ES-I3 (cell line): ENCODE data around the gene TRPM2.

ENCODE experiments used
- H3K36me3 ChIP-seq: 2 replicates; pipeline ENCODE4 v1.6.1; 2013; ENCODE audit warnings: mild to moderate bottlenecking, low read length, control low read depth, moderate library complexity; ENCODE audit not compliant: insufficient read depth
- H3K4me1 ChIP-seq: 2 replicates; pipeline ENCODE4 v1.6.1; 2013; ENCODE audit warnings: mild to moderate bottlenecking, control low read depth, low read length; ENCODE audit not compliant: insufficient read depth
- H3K9ac ChIP-seq: 2 replicates; pipeline ENCODE4 v1.6.1; 2013; ENCODE audit warnings: low read depth, mild to moderate bottlenecking, low read length, moderate library complexity
- H3K9me3 ChIP-seq: 2 replicates; pipeline ENCODE4 v1.6.1; 2013; ENCODE audit warnings: mild to moderate bottlenecking, low read length, moderate library complexity; ENCODE audit not compliant: control insufficient read depth, insufficient read depth

The TRPM2 gene

DNA sequence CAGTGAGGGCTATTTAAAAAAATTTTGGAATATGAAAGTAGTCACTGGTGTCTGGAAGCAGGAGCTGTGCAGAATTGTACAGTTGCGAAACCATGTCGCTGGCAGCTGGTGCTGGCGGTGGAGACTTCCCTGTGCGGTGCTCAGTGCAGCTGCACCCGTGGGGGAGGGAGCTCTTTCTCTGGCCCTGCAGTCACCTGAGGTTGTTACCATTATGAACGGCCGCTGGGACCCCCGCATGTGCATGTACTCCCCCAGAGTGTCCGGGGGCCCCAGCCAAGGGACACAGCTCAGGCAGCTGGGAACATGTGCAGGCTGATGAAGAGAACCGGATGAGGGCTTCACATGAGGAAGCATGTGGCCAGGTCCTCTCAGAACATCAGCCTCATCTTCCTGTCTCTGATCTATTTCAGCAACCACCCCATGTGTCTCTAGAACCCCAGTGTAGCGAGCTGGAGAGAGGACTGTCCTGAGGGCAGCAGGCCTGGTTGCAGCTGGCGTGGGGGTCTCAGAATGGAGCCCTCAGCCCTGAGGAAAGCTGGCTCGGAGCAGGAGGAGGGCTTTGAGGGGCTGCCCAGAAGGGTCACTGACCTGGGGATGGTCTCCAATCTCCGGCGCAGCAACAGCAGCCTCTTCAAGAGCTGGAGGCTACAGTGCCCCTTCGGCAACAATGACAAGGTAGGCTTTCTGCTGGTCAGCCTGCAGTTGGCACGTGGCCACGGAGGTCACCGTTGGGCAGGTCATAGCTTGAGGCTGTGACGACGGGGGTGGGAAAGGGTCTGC, at the start of gene TRPM2:
Gene TRPM2, plus strand, starts transcription at position 431 of the 780 bp plus-strand sequence. Its CDS starts 80 bp downstream, at position 511.
- H3K4me1 ChIP-seq: no peaks in the 10 kb centered on the region
- H3K36me3 ChIP-seq: no peaks in the 10 kb centered on the region
- no peak within 1 kb of the TSS for H3K9ac ChIP-seq
- H3K9me3 ChIP-seq: no peaks in the 10 kb centered on the region

DNA sequence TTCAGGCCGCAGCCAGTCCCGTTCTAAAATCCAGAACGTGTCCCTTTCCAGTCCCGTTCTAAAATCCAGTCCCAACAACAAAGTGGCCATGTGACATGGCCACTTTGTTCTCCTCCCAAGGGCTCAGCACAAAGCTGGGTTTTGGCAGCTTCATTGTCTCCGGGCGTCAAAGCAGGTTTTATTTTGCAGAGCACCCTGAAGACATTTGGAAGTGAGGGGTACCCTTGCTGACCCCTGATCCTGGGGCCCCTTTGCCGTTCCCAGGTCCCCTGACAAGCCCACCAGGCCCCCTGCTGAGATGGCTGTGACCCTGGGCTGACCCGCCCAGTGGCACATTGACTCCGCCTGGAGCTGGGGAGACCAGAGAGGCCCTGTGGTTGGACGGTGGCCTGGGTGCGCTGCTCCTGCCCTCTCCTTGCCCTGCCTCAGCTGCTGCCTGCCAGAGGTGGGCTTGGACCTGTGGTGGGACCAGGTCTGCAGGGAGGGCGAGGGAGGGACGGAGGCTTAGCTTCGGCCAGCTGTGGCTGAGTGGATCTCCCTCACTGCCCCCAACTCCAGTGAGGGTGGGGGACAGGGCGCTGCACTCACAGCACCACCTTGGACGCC, 49.3 kb upstream of the TRPM2 start:
- Histone ChIP-seq H3K4me1 (no peaks in the 10 kb centered on the region; the same call in 1 of the 2 replicates), H3K9me3 (no peaks in the 10 kb centered on the region), H3K9ac (no peak overlapping the region), H3K36me3 (no peaks in the 10 kb centered on the region)

GRCh38 chr21:44304877-44305293, 48.5 kb upstream of the TRPM2 start:
- no peaks in the 10 kb centered on the region; the same call in 1 of the 2 replicates for H3K4me1 ChIP-seq
- no peak overlapping the region for H3K9ac ChIP-seq
- no peaks in the 10 kb centered on the region for H3K36me3 ChIP-seq
- H3K9me3 ChIP-seq: no peaks in the 10 kb centered on the region

DNA sequence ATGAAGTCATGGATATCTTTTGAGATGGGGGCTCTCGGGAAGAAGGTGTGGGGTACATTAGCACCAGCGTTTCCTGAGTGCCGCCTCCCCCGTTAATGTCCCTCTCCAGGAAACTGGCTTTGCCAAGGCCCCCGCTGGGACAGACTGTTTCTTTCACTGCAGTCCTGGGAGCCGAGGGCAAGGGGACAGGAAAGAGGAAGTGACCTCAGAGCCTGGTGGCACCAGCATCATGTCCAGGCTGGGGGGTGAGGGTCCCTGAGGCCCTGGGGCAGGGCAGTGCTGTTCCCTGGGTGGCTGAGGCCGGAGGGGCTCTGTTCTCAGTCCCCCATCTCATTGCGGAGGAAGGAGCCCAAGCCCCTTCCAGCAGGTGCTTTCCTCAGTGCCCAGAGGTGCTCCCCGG, 47.7 kb upstream of the TRPM2 start:
- Histone ChIP-seq H3K36me3 (no peaks in the 10 kb centered on the region), H3K4me1 (no peaks in the 10 kb centered on the region; the same call in 1 of the 2 replicates), H3K9me3 (no peaks in the 10 kb centered on the region), H3K9ac (no peak overlapping the region)

DNA sequence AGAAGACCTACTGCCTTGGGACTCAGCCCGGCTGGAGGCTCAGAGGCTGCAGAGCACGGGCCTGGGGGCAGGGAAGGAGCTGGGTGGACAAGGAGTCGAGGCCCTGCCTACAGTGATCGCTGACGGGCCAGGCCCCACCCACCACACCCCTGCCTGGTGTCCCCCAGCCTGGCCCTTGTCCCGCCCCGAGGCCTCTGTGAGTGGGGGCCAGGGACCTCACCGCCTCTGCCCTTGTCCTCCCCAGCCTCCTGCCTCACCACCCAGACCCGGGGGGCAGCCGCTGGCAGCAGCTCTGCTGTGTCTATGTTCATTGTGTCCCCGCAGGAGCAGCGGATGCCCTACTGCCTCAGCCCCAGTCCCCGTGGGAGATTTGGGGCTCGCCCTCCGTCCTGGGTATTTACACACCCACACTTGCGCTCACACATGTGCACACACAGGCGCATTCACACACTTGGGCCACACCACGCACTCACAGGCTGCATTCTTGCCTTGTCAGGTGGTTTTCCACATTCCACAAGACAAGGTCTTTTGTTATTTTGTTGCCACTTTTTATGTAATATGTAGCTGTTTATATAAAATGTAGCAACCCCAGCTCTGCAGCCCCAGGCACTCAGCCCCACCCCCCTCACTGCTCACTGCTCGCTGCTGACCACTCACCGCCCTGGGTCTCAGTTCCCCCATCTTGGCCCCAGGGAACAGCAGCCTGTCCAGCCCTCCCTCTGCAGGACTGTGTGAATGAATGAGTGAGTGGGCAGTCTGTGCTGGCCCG, 46.3 kb upstream of the TRPM2 start:
- Histone ChIP-seq H3K36me3 (0 out of 2 replicates have a peak, but pooled peaks cover 6% of the 10 kb centered on the region), H3K9me3 (no peaks in the 10 kb centered on the region), H3K4me1 (no peaks in the 10 kb centered on the region; the same call in 1 of the 2 replicates), H3K9ac (no peak overlapping the region)

DNA sequence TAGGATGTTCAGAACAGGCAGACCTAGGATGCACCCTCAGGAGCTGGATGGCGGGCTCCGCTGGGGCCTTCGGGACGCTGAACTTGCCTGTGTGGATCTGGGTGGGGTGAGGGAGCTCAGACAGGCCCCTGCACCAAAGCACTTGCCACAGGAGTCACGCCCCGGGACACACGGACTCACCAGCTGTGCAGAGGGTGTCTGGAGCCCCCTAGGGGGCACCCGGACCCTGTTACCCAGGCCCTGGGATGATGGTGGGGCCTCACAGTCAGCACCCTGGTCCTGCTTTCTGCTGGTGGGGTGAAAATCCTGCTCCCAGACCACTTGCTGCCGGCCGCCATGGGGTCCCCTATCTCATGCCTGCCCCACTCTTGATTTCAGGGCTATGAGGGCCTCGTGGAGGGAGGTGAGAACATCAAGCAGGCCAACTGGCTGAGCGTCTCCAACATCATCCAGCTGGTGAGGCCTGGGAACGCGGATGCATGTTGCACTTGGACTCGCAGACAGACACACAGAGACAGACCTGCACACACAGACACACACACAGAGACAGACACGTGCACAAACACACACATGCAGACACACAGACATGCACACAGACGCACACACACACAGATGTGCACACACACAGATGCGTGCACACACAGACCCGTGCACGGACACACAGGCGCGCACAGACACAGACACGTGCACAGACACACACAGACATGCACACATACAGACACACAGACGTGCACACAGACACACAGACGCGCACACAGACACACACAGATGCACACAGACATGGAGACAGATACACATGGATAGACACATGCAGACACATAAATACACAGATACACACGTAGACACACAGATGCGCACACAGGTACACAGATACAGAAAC, 42.6 kb upstream of the TRPM2 start:
- Histone ChIP-seq H3K36me3 (0 out of 2 replicates have a peak, but pooled peaks cover 6% of the 10 kb centered on the region), H3K9me3 (no peaks in the 10 kb centered on the region), H3K9ac (no peak overlapping the region), H3K4me1 (no peaks in the 10 kb centered on the region)

DNA sequence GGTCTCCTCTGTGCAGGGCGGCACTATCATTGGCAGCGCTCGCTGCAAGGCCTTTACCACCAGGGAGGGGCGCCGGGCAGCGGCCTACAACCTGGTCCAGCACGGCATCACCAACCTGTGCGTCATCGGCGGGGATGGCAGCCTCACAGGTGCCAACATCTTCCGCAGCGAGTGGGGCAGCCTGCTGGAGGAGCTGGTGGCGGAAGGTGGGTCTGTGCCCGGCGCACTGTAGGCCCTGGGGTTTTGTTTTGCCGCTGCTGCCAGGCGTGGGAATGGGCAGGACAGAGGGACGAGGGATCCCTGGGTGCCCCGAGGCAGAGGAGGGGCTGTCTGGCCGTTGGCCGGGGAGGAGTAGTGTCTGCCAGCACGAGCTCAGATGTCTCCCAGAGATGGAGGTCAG, 41.3 kb upstream of the TRPM2 start:
- Histone ChIP-seq H3K9ac (no peak overlapping the region), H3K9me3 (no peaks in the 10 kb centered on the region), H3K36me3 (0 out of 2 replicates have a peak, but pooled peaks cover 6% of the 10 kb centered on the region), H3K4me1 (no peaks in the 10 kb centered on the region)

GRCh38 chr21:44312716-44313115, 40.7 kb upstream of the TRPM2 start:
- Histone ChIP-seq H3K9me3 (no peaks in the 10 kb centered on the region), H3K36me3 (0 out of 2 replicates have a peak, but pooled peaks cover 6% of the 10 kb centered on the region)

GRCh38 chr21:44313451-44313850, 40.0 kb upstream of the TRPM2 start:
- H3K9me3 ChIP-seq: no peaks in the 10 kb centered on the region
- H3K9ac ChIP-seq: no peak overlapping the region
- 0 out of 2 replicates have a peak, but pooled peaks cover 6% of the 10 kb centered on the region for H3K36me3 ChIP-seq
- no peaks in the 10 kb centered on the region for H3K4me1 ChIP-seq

More at GRCh38 chr21:44312716-44313115, 40.7 kb upstream of the TRPM2 start:
- H3K4me1 ChIP-seq: no peaks in the 10 kb centered on the region
- no peak overlapping the region for H3K9ac ChIP-seq

GRCh38 chr21:44314128-44314527, 39.3 kb upstream of the TRPM2 start:
- Histone ChIP-seq H3K4me1 (no peaks in the 10 kb centered on the region), H3K9ac (no peak overlapping the region), H3K36me3 (0 out of 2 replicates have a peak, but pooled peaks cover 6% of the 10 kb centered on the region)

DNA sequence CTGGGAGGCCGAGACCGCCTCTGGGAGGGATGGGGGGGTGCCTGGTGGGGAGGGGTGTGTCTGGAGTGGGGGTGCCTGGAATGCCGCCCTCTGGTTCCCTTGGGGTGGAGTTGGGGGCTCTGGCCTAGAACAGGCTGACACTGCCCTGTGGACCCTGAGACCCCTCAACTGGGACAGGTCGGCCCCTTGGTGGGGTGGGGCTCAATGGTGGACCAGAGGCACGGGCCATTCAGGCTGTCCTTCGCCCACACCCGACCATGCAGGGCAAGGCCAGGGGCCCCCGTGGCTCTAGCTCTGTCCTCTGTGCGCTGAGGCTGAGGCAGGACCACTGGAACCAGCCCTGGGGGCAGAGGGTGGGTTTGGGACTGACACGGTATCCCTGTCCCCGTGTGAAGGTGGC, 38.9 kb upstream of the TRPM2 start:
- no peaks in the 10 kb centered on the region for H3K4me1 ChIP-seq
- 0 out of 2 replicates have a peak, but pooled peaks cover 6% of the 10 kb centered on the region for H3K36me3 ChIP-seq

More at GRCh38 chr21:44314128-44314527, 39.3 kb upstream of the TRPM2 start:
- H3K9me3 ChIP-seq: no peaks in the 10 kb centered on the region

GRCh38 chr21:44315691-44316203, 37.7 kb upstream of the TRPM2 start:
- Histone ChIP-seq H3K9ac (no peak overlapping the region), H3K36me3 (0 out of 2 replicates have a peak, but pooled peaks cover 6% of the 10 kb centered on the region), H3K4me1 (no peaks in the 10 kb centered on the region), H3K9me3 (no peaks in the 10 kb centered on the region)

More for the DNA sequence above, 38.9 kb upstream of the TRPM2 start:
- Histone ChIP-seq H3K9ac (no peak overlapping the region), H3K9me3 (no peaks in the 10 kb centered on the region)

- H3K4me1 ChIP-seq: no peaks in the 10 kb centered on the region
- no peak overlapping the region for H3K9ac ChIP-seq
- H3K36me3 ChIP-seq: 0 out of 2 replicates have a peak, but pooled peaks cover 6% of the 10 kb centered on the region
- no peaks in the 10 kb centered on the region for H3K9me3 ChIP-seq
These were observed 37.0 kb upstream of the TRPM2 start for GRCh38 chr21:44316277-44316900.
